ENCODE results near the gene CYP2D6.
"Not testable (repeated sequence)": the region's sequence is repeated elsewhere in the genome, so short reads cannot be mapped to it uniquely, and the experiment has no call there.

CYP2D6 gene

DNA sequence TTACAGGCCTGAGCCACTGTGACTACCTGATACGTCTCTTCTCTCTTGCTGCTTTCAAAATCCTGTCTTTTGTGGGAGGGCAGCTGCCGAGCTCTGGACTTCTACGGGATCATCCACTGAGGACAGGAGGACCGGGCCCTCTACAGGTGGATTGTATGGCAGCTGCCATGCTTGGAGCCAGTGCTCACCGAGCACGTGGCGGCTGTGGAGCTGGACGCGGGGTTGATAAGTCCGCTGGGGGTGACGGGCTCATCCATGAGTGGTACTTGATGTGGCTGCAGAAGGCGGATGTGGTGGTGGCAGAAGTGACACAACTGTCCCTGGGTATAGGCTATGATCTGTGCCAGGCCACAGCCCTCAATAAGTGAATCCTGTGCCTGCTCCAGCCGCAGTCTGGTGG is 1.8 kb upstream of the CYP2D6 start:
- no peak for DNase-seq

DNA sequence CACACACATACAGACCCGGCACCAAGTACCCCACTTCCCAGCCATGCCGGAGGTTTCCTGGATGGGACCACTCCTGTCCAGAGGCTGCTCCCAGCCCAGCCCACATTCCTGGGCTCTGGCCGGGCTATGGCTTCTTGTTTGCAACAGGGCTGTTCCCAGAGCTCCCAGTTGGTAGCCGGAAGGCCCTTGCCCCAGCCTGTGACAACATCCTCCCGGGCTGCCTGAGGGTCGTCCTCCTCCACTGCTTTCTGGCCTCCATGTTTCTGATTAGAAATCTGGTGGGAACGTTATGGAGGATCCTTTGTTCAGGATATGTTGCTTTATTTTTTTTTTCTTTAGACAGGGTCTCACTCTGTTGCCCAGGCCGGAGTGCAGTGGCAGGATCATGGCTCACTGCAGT is 952 bp upstream of the CYP2D6 start:
- DNase-seq = no peak

DNA sequence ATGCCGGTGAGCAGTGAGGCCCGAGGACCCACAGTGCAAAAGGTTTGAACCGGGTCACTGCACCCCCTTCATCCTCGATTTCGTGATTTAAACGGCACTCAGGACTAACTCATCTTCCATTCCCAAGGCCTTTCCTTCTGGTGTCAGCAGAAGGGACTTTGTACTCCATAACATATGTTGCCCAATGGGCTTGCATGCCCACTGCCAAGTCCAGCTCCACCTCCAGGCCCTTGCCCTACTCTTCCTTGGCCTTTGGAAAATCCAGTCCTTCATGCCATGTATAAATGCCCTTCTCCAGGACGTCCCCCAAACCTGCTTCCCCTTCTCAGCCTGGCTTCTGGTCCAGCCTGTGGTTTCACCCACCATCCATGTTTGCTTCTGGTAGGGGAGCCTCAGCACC is 428 bp downstream of the CYP2D6 start:
- DNase-seq = not testable (repeated sequence)

DNA sequence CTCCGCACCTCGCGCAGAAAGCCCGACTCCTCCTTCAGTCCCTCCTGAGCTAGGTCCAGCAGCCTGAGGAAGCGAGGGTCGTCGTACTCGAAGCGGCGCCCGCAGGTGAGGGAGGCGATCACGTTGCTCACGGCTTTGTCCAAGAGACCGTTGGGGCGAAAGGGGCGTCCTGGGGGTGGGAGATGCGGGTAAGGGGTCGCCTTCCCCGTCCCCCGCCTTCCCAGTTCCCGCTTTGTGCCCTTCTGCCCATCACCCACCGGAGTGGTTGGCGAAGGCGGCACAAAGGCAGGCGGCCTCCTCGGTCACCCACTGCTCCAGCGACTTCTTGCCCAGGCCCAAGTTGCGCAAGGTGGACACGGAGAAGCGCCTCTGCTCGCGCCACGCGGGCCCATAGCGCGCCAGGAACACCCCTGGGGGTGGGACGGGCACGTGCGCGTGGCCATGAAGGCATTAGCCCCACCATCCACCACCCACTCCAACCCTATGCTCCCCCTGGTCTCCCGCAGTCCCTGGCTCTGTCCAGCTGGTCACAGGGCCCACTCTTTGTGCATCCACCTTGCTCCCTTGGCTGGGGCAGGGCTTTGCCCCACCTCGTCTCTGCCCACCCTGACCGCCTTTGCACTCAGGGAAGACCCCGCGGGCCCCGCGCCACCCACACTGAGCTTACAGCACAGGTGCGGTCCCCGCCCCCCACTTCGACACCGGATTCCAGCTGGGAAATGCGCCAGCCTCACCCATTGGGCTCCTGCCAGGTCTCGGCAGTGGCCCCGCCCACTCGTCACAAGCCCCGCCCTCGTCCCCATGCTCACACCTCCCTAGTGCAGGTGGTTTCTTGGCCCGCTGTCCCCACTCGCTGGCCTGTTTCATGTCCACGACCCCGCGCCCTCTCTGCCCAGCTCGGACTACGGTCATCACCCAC is 1.6 kb downstream of the CYP2D6 start:
- DNase-seq = not testable (repeated sequence)

DNA sequence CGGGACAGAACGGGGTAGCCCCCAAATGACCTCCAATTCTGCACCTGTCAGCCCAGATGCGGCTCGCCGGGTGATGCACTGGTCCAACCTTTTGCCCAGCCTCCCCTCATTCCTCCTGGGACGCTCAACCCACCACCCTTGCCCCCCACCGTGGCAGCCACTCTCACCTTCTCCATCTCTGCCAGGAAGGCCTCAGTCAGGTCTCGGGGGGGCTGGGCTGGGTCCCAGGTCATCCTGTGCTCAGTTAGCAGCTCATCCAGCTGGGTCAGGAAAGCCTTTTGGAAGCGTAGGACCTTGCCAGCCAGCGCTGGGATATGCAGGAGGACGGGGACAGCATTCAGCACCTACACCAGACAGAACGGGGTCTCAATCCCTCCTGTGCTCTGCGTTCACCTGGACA is 2.6 kb downstream of the CYP2D6 start:
- DNase-seq = not testable (repeated sequence)

DNA sequence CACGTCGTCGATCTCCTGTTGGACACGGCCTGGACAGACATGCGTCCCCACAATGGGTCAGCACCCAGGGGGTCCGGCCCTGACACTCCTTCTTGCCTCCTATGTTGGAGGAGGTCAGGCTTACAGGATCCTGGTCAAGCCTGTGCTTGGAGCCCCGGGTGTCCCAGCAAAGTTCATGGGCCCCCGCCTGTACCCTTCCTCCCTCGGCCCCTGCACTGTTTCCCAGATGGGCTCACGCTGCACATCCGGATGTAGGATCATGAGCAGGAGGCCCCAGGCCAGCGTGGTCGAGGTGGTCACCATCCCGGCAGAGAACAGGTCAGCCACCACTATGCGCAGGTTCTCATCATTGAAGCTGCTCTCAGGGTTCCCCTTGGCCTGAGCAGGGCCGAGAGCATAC is 3.0 kb downstream of the CYP2D6 start:
- no peak for DNase-seq

DNA sequence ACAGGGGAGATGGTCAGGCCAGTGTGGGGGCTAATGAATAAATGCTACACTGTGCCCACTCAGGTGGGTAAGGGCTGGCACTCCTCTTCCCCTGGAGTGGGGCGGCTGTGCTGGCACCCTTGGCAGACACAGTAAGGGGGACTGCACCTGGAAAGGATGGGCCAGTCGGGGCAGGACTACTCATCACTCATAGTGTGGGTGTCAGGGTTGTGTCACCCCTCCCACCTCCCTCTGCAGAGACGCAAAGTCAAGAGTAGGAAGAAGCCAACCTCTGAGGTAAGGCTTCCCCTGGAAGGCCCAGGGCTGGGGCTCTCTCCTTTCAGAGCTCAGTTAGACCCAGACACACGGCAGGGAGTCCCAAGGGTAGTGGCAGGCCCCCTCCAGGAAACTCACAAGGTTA is 7.1 kb downstream of the CYP2D6 start:
- not testable (repeated sequence) for DNase-seq

DNA sequence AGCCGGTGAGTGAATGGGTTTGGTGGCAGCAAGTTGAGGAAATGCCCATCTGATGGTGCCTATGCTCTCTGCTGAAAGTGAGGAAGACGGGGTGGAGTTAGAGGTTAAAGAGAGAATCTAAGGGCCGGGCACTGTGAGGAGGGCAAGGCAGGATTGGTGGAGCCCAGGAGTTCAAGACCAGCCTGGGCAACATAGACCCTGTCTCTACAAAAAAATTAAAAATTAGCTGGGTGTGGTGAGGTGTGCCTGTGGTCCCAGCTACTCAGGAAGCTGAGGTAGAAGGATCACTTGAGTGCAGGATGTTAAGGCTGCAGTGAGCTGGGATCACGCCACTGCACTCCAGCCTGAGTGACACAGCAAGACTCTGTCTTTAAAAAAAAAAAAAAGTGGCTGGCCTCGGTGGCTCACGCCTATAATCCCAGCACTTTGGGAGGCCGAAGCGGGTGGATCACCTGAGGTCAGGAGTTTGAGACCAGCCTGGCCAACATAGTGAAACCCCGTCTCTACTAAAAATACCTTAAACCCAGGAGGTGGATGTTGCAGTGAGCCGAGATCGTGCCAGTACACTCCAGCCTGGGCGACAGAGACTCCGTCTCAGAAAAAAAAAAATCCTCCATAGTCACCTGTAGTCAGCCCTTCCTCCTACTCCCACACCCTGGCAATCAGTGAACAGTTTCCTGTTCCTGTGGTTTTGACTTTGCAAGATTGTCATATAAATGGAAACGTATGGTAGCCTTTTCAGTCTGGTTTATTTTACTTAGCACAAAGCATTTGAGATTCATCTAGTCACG is 10.2 kb downstream of the CYP2D6 start:
- DNase-seq = not testable (repeated sequence)

DNA sequence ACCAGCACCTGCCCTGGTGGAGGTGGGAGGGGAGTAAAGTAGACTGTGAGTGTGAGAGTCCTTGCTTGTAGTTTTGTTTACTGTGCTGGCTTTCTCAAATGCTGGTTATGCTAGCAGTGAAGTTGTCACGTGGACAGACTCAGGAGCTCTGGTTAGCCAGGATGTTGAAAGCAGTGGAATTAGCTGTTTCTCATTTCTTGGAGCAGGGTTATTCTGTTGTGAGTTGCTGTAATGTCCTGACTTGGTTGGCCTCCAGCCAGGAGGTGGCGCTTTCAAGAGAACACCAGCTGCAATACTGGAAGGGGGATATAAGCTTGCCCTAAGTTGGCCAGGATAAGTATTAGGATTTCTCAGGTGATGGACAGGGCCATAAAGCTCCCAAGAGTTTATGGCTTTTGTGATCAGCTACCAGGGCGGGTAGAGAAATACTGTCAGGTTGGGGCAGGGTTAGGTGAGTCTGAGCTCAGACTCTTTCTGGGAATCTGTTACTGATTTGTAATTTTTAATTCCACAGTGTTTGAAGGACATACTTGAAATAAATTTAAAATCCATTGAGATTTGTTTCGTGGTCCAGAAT is 13.7 kb downstream of the CYP2D6 start:
- DNase-seq = no peak

DNA sequence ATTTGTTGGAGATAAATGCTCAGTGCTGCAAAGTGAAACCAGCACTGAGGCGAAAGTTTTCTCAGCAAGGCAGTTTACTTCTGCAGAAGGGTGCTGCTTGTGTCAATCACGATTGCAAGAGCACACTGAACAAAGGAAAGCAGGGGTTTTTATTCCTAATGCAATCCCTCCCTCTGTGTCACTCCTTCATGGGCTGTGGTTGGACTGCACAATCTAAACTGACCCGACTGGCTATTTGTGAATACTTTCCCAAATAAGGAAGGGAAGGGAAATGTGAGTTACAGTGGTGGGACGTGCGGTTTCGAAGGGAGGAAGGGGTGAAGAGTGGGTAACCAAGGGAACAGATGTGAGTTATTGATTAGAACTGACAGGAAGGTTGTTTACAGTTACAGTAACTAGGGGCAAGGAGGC is 15.2 kb downstream of the CYP2D6 start:
- peak; percentile 81 for DNase-seq

DNA sequence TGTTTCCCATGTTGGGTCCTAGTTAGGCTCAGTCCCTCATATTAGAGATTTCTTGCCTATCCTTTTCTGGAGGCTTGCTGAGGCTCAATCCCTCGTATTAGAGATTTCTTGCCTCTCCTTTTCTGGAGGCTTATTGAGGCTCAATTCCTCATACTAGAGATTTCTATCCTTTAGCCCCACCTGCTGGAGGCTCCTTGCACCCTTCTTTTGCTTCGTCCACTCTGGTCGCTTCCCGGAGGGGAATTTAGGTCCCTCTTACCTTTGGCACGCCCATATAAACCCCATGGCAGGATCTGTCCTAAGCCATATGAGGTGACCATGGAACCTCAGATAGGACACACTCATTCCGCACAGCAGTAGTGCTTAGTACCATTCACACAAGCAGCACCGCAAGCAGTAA is 15.9 kb downstream of the CYP2D6 start:
- no peak for DNase-seq

DNA sequence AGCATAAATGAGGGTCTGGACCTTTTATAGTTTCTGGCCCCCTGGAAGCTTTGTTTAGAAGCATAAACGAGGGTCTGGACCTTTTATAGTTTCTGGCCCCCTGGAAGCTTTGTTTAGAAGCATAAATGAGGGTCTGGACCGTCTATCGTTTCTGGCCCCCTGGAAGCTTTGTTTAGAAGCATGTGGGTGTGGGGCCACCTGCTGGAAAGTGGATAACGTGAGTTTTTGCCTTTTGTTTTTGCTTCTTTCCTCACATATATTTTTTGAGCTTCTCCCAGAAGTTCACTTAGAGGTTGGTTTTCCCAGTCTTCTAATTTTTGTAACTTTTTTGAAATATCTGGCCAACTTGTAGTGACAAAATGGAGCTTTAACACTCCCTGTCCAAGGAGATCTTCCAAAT is 17.8 kb downstream of the CYP2D6 start:
- DNase-seq = not testable (repeated sequence)

DNA sequence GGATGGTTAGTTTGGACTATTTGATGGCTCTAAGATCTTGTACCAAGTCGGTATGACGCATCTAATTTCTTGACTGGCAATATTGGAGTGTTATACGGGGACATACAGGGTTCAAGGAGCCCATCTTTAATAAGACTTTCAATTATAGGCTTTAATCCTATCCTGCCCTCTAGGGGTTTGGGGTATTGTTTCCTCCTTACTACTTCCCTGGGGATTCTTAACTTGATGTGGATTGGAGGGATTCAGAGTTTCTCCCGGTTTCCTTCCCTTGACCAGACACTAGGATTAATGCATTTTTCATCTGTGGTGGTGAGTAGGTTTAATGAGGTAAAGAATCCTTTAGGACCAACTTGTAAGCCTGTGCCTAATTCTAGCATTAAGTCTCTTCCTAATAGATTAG is 18.8 kb downstream of the CYP2D6 start:
- no peak for DNase-seq

DNA sequence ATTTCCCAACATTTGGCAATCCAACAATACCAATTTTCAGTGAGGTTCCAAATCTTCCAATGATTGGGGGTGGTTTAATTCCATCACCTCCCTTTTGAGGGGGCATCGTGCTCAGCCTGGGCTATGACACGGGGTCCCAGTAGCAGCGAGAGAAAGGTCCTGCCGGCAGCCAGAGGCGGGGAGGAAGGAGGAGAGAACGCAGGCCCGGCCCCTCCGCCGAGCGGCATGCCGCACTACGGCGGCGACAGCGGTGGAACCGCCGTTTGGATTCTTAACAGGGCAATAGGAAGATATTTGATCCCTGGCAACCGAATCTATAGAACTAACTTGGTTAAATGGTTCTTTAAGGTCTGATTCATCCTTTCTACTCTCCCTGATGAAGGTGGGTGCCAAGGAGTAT is 21.8 kb downstream of the CYP2D6 start:
- no peak for DNase-seq

DNA sequence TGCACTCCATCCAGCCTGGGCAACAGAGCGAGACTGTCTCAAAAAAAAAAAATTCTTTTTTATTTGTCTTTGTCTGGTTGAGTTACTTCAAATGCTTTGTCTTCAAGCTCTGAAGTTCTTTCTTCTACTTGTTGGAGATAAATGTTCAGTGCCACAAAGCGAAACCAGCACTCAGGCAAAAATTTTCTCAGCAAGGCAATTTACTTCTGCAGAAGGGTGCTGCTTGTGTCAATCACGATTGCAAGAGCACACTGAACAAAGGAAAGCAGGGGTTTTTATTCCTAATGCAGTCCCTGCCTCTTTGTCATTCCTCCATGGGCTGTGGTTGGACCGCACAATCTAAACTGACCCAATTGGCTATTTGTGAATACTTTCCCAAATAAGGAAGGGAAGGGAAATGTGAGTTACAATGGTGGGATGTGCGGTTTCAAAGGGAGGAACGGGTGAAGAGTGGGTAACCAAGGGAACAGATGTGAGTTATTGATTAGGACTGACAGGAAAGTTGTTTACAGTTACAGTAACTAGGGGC is 26.2 kb downstream of the CYP2D6 start:
- not testable (repeated sequence) for DNase-seq

DNA sequence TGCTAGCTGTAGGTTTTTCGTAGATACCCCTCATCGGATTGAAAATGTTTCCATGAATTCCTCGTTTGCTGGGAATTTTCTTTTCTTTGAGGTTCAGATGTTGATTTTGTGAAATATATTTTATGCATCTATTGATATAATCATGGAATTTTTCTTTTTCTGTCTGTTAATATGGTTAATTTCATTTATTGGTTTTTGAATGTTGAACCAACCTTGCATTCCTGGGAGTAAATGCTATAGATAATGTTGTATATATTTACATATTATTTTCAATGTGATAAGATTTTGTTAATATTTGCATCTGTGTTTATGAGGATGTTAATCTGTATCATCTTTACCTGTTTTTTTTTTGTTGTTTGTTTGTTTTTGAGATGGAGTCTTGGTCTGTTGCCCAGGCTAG is 29.4 kb downstream of the CYP2D6 start:
- DNase-seq = no peak

DNA sequence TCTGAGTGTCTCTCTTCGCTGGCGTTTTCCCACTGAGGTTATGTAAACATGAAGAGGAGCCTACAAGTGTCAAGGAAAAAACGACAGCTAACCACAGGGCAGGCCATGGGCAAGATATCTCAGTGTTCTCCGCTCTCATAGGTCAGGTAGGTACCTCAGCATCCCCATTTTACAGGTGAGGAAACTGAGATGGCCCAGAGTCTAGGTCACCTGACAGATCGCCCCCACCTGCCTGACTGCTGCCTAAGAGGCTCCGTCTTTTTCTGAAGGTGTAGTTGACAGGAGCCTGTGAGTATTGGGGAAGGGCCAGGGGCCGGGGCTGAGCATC is 39.2 kb downstream of the CYP2D6 start:
- DNase-seq = no peak

DNA sequence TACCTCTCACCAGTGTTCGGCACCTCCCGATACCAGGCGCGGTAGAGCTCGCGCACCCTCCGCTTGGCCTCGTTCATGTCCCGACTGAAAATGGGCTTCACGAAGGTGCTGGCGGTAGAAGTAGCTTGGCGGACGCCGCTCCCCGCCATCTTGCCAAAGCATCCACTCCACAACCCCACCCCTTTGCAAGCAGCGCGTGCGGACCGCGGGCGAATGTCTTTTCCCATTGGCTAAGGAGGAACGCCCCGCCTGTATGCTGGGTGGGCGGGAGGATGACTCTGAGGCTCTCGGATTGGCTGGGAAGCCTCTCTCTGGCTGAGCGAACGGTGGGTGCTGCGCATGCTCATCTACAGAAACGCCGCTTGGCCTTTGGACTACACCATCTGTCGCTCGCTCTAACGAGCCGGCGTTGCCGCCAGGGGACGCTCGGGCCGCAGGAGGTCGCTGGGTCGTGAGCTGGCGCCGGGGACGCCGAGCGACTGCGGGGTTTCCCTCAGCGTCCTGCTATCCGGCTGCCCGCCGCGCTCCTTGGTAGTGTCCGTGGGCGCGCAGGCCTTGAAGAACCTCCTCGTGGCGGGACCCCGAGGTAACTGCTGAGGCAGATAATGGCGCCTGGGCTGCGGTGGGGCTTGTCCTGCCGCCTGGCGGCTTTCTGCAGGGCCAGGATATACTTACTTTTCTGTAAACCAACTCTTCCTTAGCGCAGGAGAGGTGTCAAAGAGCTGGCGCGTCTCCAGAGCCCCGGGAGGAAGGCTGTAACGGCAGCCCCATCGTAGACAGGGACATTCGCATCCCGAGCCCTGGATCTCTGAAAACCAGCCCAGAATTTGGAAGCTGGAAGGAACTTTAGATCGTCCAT is 39.8 kb downstream of the CYP2D6 start, which contains the start of gene NDUFA6:
NDUFA6 (minus strand) TSS at position 177 of the 859 bp plus-strand sequence; CDS start at position 149, 28 bp downstream.
- DNase-seq = peak; percentile 100

DNA sequence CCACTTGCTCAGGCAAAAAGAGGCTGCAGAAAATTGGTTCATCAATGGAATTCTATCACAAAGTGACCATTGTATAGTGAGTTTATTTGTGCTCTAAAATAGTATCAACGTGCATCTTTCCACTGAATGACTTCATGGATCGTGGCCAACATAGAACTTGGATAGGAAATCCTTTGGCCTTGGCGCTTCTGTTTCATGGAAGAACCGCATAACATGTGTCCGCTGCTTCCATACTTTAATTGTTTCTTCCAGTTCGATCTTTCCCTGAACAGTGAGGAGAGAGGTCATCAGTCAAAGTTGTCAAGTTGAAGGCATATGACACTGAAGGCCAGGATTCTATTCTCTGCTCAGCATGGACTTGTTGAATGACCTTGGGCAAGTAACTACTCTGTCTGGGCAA is 44.6 kb downstream of the CYP2D6 start:
- no peak for DNase-seq

DNA sequence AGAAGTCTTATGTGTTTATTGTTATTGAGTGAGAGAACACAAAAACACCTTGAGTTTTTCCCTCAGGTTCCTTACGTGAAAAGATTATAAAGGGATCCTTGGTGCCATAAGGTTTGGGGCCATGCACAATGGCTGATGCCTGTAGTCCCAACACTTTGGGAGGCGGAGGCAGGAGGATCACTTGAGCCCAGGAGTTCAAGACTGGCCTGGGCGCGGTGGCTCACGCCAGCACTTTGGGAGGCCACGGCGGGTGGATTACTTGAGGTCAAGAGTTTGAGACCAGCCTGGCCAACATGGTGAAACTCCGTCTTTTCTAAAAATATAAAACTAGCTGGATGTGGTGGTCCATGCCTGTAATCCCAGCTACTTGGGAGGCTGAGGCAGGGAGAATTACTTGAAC is 45.7 kb downstream of the CYP2D6 start:
- DNase-seq = no peak

DNA sequence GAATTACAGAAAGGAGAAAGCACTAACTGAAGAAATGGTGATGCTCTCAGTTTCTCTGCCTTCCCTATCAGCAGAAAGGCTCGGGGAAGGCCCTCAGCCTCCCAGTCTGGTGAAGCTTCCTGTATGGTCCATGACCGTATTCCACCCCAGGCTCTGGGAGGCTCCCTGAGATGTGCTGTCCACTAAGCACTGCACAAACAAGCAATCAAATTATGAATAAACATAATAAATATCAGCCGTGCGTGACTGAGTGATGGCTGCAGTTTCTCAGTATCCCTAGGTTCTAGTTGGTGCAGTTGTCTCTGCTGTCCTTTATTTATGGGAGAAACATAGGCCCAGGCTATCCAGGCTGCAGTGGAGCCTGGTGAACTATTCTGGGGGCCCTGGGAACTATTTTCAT is 47.5 kb downstream of the CYP2D6 start:
- no peak for DNase-seq

DNA sequence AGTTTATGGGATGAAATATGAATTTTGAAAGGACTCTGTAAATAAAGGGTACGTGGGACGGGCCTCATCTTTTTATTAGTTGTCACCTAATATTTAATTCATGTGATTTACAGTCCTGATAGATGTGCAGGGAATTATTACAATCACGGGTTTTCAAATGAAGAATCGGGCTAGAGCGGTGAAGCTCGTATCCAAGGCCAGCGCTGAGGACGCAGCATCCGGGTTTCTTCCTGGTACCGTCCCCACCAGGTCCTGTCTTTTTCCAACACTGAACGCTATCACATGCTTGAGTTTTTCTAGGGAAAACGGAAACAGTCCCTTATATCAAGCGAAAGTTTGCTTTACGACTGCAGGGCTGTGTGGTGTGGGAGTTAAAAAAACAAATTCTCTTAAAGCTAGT is 50.3 kb downstream of the CYP2D6 start:
- DNase-seq = no peak
